HG03025 (cell line): ENCODE measurements around the gene PSTPIP1.

Experiments
- ATAC-seq: cut with Tn5 transposase; IDR thresholded peaks from one replicate; pipeline ENCODE4 v1.9.1; 2021; ENCODE audit warnings: mild to moderate bottlenecking, moderate library complexity; ENCODE audit not compliant: unreplicated experiment, low FRiP score

The PSTPIP1 gene

GRCh38 chr15:76976572-76977270 lies 18.2 kb upstream of the PSTPIP1 start:
- no peak for ATAC-seq

- ATAC-seq, result no peak
Observed at GRCh38 chr15:76978522-76979330, 16.2 kb upstream of the PSTPIP1 start.

- no peak for ATAC-seq
Observed at GRCh38 chr15:76979331-76979925, 15.5 kb upstream of the PSTPIP1 start.

- ATAC-seq, result no peak
Observed at GRCh38 chr15:76979996-76980520, 14.9 kb upstream of the PSTPIP1 start.

GRCh38 chr15:76982356-76982755 lies 12.6 kb upstream of the PSTPIP1 start:
- ATAC-seq, result no peak

GRCh38 chr15:76982756-76983155 lies 12.2 kb upstream of the PSTPIP1 start:
- no peak for ATAC-seq

- no peak for ATAC-seq
Observed at GRCh38 chr15:76983590-76984375, 11.1 kb upstream of the PSTPIP1 start.

GRCh38 chr15:76986743-76987142 lies 8.2 kb upstream of the PSTPIP1 start:
- no peak for ATAC-seq

GRCh38 chr15:76987276-76987675 lies 7.7 kb upstream of the PSTPIP1 start:
- no peak for ATAC-seq

- no peak for ATAC-seq
Observed at GRCh38 chr15:76987896-76988860, 6.7 kb upstream of the PSTPIP1 start.

- no peak for ATAC-seq
Observed at GRCh38 chr15:76988867-76989780, 5.8 kb upstream of the PSTPIP1 start.

GRCh38 chr15:76991048-76991447 lies 3.9 kb upstream of the PSTPIP1 start:
- no peak for ATAC-seq

GRCh38 chr15:76991741-76992645 lies 2.9 kb upstream of the PSTPIP1 start:
- no peak for ATAC-seq

- ATAC-seq, result no peak
Observed at GRCh38 chr15:76993114-76993725, 1.7 kb upstream of the PSTPIP1 start.

- no peak for ATAC-seq
Observed at GRCh38 chr15:76994001-76994400, 925 bp upstream of the PSTPIP1 start.

- ATAC-seq, result no peak
Observed at GRCh38 chr15:76994496-76994895, 430 bp upstream of the PSTPIP1 start.

GRCh38 chr15:76996076-76996525 lies 1.2 kb downstream of the PSTPIP1 start:
- ATAC-seq, result no peak
